Measurements from ENCODE around the gene SLC25A39. TPM values are rescaled to one million over a fixed set of nuclear protein-coding genes. Genes with fewer than 3 reads are reported as not detected.
A peak's percentile ranks its signal among the peaks of the same experiment; 100 is the strongest.

The SLC25A39 gene
- total and polyA plus RNA-seq, 2 of the 13 experiments (the other 11 are each of a cell fraction or from before 2014, with no cell fraction given): 144 to 151 TPM

DNA sequence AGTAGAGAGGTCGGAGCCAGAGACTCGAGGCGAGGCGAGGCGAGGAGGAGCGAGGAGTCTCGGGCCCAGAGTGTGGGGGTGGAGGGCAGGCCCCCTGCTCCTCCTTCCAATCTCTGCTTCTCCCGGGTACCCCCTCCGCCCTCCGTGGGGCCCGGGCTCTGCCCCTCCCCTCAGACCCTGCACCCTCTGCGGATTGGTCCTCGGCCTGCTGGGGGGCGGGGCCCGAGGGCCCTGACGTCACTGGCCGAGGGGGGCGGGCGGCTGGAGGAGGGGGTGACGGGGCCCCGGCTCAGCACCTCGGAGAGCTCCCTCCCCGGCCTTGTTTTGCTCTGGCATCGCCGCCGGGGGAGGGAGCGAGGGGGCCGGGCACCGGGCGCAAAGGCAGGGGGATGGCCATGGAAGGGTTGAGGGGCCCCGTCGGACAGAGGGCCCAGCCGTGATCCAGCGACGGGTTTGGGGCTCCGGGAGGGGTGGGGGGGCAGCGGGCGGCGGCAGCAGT is 16.3 kb downstream of the SLC25A39 start, which contains the start of gene RUNDC3A (continued):
- TF ChIP-seq, protein P1, sequence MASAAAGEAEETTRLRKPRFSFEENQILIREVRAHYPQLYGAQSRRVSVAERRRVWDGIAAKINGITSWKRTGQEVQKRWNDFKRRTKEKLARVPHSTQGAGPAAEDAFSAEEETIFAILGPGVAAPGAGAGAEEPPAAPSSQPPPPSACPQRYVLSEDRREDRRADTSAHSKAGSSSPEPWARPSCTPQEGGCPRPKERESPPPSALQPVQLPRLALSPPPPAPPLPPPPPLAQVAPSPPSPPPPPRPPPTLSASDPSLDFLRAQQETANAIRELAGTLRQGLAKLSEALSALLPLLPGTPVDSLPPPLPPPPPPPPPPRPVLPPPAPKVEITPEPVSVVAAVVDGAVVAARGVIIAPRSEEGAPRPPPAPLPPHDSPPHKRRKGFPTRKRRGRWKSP (CRISPR knock-in tag; IDR thresholded peaks at IDR 0.05): 0 out of 2 replicates have a peak, but pooled peaks have one; percentile 35
- TF ChIP-seq HIVEP1 (CRISPR knock-in tag; IDR thresholded peaks at IDR 0.05): peak; percentile 71; the same call in 1 of the 2 replicates
- TF ChIP-seq, protein P2, sequence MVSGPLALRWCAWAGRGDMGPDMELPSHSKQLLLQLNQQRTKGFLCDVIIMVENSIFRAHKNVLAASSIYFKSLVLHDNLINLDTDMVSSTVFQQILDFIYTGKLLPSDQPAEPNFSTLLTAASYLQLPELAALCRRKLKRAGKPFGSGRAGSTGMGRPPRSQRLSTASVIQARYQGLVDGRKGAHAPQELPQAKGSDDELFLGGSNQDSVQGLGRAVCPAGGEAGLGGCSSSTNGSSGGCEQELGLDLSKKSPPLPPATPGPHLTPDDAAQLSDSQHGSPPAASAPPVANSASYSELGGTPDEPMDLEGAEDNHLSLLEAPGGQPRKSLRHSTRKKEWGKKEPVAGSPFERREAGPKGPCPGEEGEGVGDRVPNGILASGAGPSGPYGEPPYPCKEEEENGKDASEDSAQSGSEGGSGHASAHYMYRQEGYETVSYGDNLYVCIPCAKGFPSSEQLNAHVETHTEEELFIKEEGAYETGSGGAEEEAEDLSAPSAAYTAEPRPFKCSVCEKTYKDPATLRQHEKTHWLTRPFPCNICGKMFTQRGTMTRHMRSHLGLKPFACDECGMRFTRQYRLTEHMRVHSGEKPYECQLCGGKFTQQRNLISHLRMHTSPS (CRISPR knock-in tag; IDR thresholded peaks at IDR 0.05; ENCODE audit: low read depth): peak; percentile 64; the same call in 1 of the 2 replicates
- TF ChIP-seq, protein P3, sequence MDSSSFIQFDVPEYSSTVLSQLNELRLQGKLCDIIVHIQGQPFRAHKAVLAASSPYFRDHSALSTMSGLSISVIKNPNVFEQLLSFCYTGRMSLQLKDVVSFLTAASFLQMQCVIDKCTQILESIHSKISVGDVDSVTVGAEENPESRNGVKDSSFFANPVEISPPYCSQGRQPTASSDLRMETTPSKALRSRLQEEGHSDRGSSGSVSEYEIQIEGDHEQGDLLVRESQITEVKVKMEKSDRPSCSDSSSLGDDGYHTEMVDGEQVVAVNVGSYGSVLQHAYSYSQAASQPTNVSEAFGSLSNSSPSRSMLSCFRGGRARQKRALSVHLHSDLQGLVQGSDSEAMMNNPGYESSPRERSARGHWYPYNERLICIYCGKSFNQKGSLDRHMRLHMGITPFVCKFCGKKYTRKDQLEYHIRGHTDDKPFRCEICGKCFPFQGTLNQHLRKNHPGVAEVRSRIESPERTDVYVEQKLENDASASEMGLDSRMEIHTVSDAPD (CRISPR knock-in tag; IDR thresholded peaks at IDR 0.05): no peak
- peak; percentile 66 for TF ChIP-seq KDM5B (CRISPR knock-in tag; IDR thresholded peaks at IDR 0.05; ENCODE audit: borderline replicate concordance)
- TF ChIP-seq GPN1 (CRISPR knock-in tag; IDR thresholded peaks at IDR 0.05; ENCODE audit: borderline replicate concordance): no peak
- TF ChIP-seq, protein P4, sequence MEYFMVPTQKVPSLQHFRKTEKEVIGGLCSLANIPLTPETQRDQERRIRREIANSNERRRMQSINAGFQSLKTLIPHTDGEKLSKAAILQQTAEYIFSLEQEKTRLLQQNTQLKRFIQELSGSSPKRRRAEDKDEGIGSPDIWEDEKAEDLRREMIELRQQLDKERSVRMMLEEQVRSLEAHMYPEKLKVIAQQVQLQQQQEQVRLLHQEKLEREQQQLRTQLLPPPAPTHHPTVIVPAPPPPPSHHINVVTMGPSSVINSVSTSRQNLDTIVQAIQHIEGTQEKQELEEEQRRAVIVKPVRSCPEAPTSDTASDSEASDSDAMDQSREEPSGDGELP (IDR thresholded peaks at IDR 0.05; ENCODE audit: borderline replicate concordance, low read depth): peak; percentile 27; the same call in 1 of the 2 replicates
- TF ChIP-seq, protein P5, sequence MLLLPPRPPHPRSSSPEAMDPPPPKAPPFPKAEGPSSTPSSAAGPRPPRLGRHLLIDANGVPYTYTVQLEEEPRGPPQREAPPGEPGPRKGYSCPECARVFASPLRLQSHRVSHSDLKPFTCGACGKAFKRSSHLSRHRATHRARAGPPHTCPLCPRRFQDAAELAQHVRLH (CRISPR knock-in tag; IDR thresholded peaks at IDR 0.05; ENCODE audit: borderline replicate concordance, low read depth): peak; percentile 91
- peak; percentile 61 for TF ChIP-seq MYC (CRISPR knock-in tag; IDR thresholded peaks at IDR 0.05; ENCODE audit: borderline replicate concordance)
- TF ChIP-seq, protein P6, sequence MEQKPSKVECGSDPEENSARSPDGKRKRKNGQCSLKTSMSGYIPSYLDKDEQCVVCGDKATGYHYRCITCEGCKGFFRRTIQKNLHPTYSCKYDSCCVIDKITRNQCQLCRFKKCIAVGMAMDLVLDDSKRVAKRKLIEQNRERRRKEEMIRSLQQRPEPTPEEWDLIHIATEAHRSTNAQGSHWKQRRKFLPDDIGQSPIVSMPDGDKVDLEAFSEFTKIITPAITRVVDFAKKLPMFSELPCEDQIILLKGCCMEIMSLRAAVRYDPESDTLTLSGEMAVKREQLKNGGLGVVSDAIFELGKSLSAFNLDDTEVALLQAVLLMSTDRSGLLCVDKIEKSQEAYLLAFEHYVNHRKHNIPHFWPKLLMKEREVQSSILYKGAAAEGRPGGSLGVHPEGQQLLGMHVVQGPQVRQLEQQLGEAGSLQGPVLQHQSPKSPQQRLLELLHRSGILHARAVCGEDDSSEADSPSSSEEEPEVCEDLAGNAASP (CRISPR knock-in tag; IDR thresholded peaks at IDR 0.05; ENCODE audit: borderline replicate concordance): peak; percentile 80; the same call in 1 of the 2 replicates
- TF ChIP-seq ZNF720 (CRISPR knock-in tag; IDR thresholded peaks at IDR 0.05): no peak
- TF ChIP-seq, protein P7, sequence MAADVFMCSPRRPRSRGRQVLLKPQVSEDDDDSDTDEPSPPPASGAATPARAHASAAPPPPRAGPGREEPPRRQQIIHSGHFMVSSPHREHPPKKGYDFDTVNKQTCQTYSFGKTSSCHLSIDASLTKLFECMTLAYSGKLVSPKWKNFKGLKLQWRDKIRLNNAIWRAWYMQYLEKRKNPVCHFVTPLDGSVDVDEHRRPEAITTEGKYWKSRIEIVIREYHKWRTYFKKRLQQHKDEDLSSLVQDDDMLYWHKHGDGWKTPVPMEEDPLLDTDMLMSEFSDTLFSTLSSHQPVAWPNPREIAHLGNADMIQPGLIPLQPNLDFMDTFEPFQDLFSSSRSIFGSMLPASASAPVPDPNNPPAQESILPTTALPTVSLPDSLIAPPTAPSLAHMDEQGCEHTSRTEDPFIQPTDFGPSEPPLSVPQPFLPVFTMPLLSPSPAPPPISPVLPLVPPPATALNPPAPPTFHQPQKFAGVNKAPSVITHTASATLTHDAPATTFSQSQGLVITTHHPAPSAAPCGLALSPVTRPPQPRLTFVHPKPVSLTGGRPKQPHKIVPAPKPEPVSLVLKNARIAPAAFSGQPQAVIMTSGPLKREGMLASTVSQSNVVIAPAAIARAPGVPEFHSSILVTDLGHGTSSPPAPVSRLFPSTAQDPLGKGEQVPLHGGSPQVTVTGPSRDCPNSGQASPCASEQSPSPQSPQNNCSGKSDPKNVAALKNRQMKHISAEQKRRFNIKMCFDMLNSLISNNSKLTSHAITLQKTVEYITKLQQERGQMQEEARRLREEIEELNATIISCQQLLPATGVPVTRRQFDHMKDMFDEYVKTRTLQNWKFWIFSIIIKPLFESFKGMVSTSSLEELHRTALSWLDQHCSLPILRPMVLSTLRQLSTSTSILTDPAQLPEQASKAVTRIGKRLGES (CRISPR knock-in tag; IDR thresholded peaks at IDR 0.05; ENCODE audit: borderline replicate concordance): peak; percentile 81; the same call in 1 of the 2 replicates
- TF ChIP-seq PHF21A (CRISPR knock-in tag; IDR thresholded peaks at IDR 0.05): no peak
- TF ChIP-seq, protein P8, sequence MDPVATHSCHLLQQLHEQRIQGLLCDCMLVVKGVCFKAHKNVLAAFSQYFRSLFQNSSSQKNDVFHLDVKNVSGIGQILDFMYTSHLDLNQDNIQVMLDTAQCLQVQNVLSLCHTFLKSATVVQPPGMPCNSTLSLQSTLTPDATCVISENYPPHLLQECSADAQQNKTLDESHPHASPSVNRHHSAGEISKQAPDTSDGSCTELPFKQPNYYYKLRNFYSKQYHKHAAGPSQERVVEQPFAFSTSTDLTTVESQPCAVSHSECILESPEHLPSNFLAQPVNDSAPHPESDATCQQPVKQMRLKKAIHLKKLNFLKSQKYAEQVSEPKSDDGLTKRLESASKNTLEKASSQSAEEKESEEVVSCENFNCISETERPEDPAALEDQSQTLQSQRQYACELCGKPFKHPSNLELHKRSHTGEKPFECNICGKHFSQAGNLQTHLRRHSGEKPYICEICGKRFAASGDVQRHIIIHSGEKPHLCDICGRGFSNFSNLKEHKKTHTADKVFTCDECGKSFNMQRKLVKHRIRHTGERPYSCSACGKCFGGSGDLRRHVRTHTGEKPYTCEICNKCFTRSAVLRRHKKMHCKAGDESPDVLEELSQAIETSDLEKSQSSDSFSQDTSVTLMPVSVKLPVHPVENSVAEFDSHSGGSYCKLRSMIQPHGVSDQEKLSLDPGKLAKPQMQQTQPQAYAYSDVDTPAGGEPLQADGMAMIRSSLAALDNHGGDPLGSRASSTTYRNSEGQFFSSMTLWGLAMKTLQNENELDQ (CRISPR knock-in tag; IDR thresholded peaks at IDR 0.05; ENCODE audit: borderline replicate concordance): peak; percentile 69; the same call in 1 of the 2 replicates
- TF ChIP-seq ZFP36L2 (CRISPR knock-in tag; IDR thresholded peaks at IDR 0.05): peak; percentile 80; the same call in 1 of the 2 replicates
